ENCODE data around the gene RTF1.

- no peak for TF ChIP-seq CTCF (IDR thresholded peaks at IDR 0.05 in 4 of 5, conservative IDR thresholded peaks at IDR 0.05 in 1 of 5)
- no peak for TF ChIP-seq POLR2A (IDR thresholded peaks at IDR 0.05)
Observed at GRCh38 chr15:41476416-41477048, 59.6 kb downstream of the RTF1 start.
